ENCODE results near the gene MAST4.

The MAST4 gene

GRCh38 chr5:66987540-66987939, 391.3 kb downstream of the MAST4 start:
- no peak for DNase-seq (ENCODE audit: low read depth)
- no peak for TF ChIP-seq CTCF (conservative IDR thresholded peaks at IDR 0.05; ENCODE audit: low read depth, low read length)
- H3K4me3 ChIP-seq (ENCODE audit: low read depth, low read length) = no peak overlapping the region

GRCh38 chr5:66987949-66988838, 392.0 kb downstream of the MAST4 start:
- peak; percentile 72 for TF ChIP-seq CTCF (conservative IDR thresholded peaks at IDR 0.05; ENCODE audit: low read depth, low read length)
- peak; percentile 57 for DNase-seq (ENCODE audit: low read depth)
- H3K4me3 ChIP-seq (ENCODE audit: low read depth, low read length) = no peak overlapping the region

GRCh38 chr5:66989286-66989685, 393.1 kb downstream of the MAST4 start:
- no peak for TF ChIP-seq CTCF (conservative IDR thresholded peaks at IDR 0.05; ENCODE audit: low read depth, low read length)
- H3K4me3 ChIP-seq (ENCODE audit: low read depth, low read length) = no peak overlapping the region
- DNase-seq (ENCODE audit: low read depth) = peak; percentile 89

- DNase-seq (ENCODE audit: low read depth) = no peak
- no peak for TF ChIP-seq CTCF (conservative IDR thresholded peaks at IDR 0.05; ENCODE audit: low read depth, low read length)
- no peak overlapping the region for H3K4me3 ChIP-seq (ENCODE audit: low read depth, low read length)
These were observed 393.6 kb downstream of the MAST4 start for GRCh38 chr5:66989781-66990180.

GRCh38 chr5:66991746-66992145, 395.6 kb downstream of the MAST4 start:
- H3K4me3 ChIP-seq (ENCODE audit: low read depth, low read length) = no peak overlapping the region
- TF ChIP-seq CTCF (conservative IDR thresholded peaks at IDR 0.05; ENCODE audit: low read depth, low read length) = no peak

GRCh38 chr5:66992547-66992946, 396.4 kb downstream of the MAST4 start:
- DNase-seq (ENCODE audit: low read depth) = peak; percentile 45
- TF ChIP-seq CTCF (conservative IDR thresholded peaks at IDR 0.05; ENCODE audit: low read depth, low read length) = no peak
- no peak overlapping the region for H3K4me3 ChIP-seq (ENCODE audit: low read depth, low read length)

More at GRCh38 chr5:66991746-66992145, 395.6 kb downstream of the MAST4 start:
- DNase-seq (ENCODE audit: low read depth) = no peak

- no peak for DNase-seq (ENCODE audit: low read depth)
- no peak for TF ChIP-seq CTCF (conservative IDR thresholded peaks at IDR 0.05; ENCODE audit: low read depth, low read length)
- H3K4me3 ChIP-seq (ENCODE audit: low read depth, low read length) = no peak overlapping the region
These were observed 397.3 kb downstream of the MAST4 start for GRCh38 chr5:66993448-66993847.

Data from choroid plexus epithelial cell (primary cell).